HG02970 (cell line): ENCODE data around the gene FAM83G.
"Not testable (repeated sequence)": the region's sequence is repeated elsewhere in the genome, so short reads cannot be mapped to it uniquely, and the experiment has no call there.

Experiments
- ATAC-seq: cut with Tn5 transposase; IDR thresholded peaks from one replicate; pipeline ENCODE4 v1.9.1; 2021; ENCODE audit warnings: mild to moderate bottlenecking, moderate library complexity, moderate number of reproducible peaks; ENCODE audit not compliant: unreplicated experiment, low FRiP score

Gene FAM83G

GRCh38 chr17:18956581-18956980, 48.0 kb downstream of the FAM83G start:
- ATAC-seq = no peak

- not testable (repeated sequence) for ATAC-seq
Measured at GRCh38 chr17:18956021-18956420, 48.5 kb downstream of the FAM83G start.

DNA sequence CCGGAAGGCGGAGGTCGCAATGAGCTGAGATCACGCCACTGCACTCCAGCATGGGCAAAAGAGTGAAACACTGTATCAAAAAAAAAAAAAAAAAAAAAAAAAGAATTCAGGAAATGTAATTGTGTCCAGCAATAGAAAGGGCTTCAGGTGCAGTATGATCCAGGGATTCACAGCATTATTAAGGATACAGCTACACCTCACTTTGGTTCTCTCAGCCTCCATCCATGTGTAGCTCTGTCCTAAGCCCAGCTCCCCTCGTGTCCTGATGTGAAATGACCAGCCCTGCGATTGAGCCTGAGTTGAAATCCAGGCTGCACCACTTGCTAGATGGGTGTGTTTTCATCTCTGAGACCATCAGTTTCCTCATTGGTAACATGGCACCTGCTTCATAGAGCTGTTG, 49.6 kb downstream of the FAM83G start:
- ATAC-seq = no peak

GRCh38 chr17:18954321-18954720, 50.2 kb downstream of the FAM83G start:
- no peak for ATAC-seq

DNA sequence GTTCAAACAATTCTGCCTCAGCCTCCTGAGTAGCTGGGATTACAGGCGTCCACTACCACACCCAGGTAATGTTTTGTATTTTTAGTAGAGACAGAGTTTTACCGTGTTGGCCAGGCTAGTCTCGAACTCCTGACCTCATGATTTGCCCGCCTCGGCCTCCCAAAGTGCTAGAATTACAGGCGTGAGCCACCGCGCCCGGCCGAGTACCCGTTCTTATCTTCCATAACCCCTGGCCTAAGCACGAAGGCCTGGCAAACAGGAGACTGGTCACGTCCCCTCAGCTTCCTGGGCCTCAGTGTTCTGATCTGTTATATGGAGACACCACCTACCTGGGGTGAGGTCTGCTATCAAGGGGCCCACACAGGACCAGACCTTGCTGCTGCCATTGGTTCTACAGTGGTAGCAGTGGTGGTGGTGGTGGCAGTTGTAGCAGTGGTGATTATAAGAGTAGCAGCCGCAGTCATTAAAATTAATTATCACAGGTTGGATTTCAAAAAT, 51.3 kb downstream of the FAM83G start:
- ATAC-seq = no peak

DNA sequence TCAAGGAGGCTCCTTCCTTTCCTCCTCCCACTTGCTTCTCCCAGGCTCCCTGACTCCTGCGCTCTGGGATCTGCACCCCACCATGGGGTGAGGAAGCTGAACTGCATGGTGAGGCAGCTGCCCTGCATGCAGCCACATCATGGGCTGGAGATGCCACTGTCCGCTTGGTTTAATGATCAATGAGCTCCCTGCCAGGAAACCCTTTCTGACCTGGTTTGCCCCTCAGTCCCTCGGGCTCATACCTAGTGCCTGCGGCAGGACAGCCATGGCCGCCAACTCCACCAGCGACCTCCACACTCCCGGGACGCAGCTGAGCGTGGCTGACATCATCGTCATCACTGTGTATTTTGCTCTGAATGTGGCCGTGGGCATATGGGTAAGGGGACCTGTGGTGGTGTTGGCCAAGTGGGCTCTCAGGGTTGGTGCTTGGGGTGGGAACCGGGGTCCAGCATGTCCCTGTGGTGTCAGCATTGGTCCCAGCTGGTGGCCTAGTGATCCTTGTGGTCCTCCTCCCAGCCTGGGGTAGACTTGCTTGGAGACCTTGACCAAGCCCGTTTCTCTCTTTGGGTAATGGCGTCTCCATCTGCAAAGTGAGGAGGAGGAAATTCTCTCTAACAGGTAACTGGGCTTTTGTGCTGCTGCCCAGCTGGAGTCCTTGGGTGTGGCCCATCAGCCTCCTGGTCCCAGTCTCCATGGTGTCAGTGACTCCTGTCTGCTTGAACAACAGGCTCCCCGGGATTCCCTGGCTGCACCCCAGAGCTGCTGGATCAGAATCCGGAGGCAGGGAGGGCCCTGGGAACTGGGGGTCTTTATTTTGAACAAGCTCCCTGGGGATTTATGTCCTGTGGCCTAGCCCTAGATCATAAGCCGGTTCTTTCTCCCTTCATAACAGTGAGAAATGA, 52.4 kb downstream of the FAM83G start, which contains the start of gene SLC5A10:
TSS of gene SLC5A10 (plus strand) at position 225 of the 902 bp plus-strand sequence. CDS start at position 266, 41 bp downstream.
- ATAC-seq = no peak

DNA sequence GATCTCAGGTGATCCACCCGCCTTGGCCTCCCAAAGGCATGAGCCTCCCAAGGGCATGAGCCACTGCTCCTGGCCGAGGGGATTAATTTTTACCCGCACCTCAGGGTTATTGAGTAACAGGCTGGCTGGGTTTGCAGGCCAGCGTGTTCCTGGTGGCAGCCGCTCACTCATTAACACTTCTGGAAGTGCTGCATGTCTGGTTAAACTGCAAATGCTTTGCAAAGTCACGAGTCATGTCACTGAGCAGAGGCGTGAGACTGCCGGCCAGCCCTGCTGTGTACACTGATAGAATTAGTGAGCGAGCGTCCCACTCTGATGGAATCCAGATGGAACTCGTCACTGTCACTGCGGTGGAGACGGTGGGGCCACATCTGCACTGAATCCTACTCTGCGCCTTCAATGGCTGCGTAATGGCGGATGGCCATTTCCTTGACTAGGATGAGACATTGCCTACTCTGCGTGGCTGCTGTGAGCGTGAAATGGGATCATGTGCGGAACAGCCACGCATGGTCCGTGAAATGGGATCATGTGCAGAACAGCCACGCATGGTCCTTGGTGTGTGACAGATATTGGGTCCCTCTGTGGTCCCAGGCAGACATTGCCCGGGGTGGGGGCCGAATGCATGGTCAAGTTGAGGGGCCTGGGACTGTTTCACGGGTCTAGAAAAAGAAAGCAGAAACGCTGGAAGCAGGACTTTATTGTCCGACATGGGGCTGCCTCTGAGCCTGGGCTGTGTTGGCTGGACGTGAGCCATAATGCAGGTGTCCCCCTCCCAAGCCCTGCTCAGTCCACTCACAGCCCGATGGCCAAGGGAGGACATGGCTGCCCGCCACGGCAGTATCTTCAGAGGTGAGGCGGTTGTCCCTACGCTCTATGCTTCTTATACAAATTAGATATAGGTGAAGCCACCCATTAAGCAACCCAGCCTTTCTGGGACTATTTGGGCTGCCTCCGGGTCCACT, 53.3 kb downstream of the FAM83G start:
- no peak for ATAC-seq

DNA sequence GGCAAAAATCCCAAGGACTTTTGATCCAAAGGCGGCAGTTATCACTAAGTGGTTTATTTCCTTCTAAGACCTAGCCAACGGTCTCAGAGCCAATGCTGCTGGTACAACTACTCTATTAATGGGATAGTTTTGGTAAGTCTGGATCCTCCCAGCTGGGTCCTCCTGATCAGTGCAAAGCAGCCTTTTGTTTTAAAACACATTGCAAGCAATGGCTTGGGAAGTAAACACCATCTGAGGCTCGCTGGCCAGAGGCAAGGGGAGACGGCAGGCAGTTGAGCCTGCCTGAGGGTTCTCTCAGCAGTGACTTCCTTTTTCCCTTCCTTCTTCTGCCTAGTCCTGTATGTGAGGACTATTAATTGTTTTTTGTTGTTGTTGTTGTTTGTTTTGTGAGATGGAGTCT, 54.2 kb downstream of the FAM83G start:
- ATAC-seq = no peak

DNA sequence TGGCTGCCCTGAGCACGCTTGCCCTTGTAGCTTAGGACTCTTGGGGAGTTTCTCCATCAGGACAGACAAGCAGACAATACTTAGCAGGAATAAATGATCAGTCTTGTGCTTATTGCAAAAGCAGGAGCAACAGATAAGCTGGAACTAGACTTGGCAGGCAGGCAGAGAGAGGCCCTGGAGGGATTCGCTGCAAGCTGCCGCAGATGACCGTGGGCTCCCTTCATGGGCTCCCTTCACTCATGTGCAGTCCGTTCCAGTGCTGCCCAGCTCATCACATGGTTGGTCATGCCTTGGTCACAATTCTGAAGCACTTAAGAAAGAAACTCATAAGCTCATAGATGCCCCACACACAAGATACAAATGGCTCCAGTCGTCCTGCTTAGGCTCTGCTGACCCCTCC, 55.0 kb downstream of the FAM83G start:
- ATAC-seq = no peak

GRCh38 chr17:18948476-18949006, 56.0 kb downstream of the FAM83G start:
- no peak for ATAC-seq

DNA sequence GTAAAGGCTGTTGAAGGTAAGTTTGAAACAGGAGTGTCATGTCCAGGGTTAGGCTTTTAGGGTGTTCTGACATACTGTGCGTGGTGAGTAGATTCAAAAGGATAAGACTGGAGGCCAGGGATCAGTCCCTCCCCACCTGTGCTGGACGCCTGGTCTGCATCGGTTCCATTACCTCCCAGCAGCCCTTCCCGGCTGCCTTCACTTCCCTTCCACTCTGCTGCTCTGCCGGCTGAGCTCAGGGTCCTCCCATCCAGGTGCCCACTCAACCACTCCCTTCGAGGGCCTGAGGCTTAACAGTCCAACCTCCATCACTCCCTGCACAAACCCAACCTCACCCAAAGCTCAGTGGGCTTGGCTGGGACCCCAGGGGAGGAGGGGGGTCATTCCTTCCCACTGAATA, 56.7 kb downstream of the FAM83G start:
- ATAC-seq = no peak

GRCh38 chr17:18946536-18946935, 58.0 kb downstream of the FAM83G start:
- no peak for ATAC-seq

- no peak for ATAC-seq
Measured at GRCh38 chr17:18944646-18945045, 59.9 kb downstream of the FAM83G start.

DNA sequence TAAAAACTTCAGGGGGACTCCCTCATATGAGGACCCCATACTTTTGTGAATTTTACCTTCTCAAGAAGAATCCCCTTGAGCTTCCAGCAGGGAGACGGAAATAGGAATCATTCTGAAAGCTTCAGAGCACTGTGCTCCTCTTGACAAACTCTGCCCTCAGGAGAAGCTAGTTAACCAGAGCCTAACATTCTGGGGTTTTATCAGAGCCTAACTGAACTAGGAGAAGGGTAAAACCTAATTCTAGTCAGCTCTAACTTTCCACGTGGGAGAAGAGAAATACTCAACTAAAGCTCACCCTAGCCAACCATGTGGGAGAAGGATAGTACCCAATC, 65.9 kb downstream of the FAM83G start:
- no peak for ATAC-seq

DNA sequence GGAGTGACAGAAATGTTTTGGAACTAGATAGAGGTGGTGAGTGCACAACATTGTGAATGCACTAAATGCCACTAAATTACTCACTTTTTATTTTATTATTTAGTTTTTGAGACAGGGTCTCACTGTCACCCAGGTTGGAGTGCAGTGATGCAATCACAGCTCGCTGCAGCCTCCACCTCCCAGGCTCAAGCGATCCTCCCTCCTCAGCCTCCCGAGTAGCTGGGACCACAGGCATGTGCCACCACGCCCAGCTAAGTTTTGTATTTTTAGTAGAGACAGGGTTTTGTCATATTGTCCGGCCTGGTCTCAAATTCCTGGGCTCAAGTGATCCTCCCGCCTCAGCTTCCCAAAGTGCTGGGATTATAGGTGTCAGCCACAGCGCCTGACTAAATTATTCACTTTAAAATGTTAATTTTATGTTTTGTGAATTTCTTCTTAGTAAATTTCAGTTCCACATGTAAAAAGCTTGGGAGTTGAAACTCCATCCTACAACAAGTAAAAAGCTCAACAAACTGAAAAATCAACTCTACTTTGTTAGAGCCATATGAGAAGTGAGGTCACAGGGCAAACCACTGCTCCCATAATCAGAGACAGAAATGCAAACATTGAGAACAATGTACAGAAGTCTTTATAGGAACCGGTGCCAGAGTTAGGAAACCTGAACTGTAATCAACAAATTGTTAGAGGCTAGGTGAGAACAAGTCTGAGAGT, 66.4 kb downstream of the FAM83G start:
- no peak for ATAC-seq

DNA sequence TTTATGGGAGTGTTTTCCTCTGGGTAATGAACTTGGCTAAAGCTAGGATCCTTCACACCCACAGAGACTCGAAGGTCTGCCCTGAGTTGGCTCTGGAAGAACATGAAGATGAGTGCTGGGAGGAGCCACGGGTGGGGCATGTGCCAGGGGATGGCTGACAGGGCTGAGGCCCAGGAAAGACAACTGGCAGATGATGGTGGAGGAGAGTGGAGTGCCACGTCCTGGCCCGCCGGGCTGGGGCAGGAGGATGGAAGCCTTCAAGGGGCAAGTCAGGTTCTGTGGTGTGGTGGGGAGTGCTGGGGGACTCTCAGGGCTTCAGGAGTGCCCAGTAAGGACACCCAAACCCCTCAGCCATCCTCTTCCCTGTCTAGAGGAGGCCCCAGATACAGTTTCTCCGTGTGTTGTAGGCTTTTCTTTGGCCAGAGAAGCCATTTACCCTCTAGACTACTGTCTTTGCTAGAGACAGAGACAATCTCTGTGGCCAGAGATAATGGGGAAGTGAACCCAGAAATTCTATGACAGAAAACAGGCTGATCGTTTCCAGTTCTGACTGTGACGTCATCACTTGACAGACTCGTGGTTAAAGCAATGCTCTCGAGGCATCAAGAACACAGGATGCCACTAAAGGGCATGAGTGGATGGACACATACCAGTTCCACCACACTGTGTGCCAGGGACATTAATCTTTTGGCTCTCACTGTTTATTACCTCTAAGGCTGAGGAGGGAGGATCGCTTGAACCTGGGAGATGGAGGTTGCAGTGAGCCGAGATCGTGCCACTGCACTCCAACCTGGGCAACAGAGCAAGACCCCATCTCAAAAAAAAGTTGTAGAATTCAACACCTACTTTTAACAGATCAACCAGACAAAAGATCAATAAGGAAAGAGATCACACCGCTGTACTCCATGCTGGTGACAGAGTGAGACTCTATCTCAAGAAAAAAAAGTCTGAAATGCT, 71.2 kb downstream of the FAM83G start:
- ATAC-seq = no peak

DNA sequence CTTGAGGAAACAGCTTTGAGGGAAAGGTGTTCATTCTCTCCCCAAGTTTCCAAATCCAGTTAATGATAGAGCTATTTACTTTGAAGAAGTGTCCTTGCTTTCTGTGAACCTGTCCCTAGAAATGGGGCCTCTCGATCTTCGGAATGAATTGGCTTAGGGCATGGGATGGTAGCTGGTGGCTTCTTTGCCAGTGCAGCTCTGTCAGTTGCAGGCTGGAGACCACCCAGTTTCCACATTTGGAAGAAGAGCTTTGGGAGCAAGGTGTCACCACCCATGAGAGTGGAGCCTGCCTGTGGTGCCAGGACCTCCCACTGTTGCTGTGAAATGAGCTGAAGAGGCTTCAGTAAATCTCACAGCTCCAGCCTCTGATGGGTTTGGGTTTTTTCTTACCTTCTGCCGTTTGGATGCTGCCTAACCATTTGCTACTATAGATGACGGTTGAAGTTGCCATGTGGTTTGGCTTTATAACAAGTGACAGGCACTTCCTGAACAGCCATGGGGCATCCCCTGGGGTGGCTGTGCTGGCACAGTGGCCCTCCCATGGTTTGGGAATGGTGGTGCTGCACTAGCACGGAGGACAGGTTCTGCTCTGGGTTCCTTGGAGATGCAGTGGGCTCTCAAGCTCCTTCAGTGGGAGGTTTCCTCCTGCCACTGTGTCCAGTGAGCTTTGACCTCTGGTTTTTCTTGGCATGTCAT, 72.1 kb downstream of the FAM83G start:
- ATAC-seq = no peak

DNA sequence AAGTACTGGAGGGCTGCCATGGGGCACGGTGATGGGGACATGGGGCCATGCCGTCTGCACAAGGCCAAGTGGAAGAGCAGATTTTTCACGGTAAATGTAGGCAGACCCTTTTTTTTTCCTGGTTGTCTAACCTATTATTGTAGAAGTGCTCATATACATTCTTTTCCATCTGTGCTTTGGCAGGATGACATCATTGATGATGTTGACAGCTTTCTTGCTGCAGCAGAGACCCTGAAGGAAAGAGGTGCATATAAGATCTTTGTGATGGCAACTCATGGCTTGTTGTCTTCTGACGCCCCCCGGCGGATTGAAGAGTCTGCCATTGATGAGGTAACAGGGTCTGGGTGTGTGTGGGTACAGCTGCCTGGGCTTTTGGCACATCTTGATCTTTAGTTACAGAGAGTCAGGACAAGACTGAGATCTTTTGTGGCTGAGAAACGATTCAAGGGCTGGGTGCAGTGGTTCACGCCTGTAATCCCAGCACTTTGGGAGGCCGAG, 75.9 kb downstream of the FAM83G start:
- no peak for ATAC-seq
